Activated naive CD4-positive, alpha-beta T cell treated with anti-CD3 and anti-CD28 coated beads for 36 hours (primary cell): ENCODE results near the gene GHITM. TPM values are rescaled to one million over a fixed set of nuclear protein-coding genes. Genes with fewer than 3 reads are reported as not detected.
"Not testable (repeated sequence)": the region's sequence is repeated elsewhere in the genome, so short reads cannot be mapped to it uniquely, and the experiment has no call there.

Source experiments
- CTCF ChIA-PET: fragments of 350-600 bp; sonication (Branson Sonifier 250); formaldehyde crosslinking; loops from one replicate; lab custom pipeline; 2021; ENCODE audit warnings: antibody characterized with exemption; lab: Charles Lee
- DNase-seq: peaks from one replicate; pipeline ENCODE4 v3.0.0-alpha.2; 2020
- H3K27ac Mint-ChIP-seq: one replicate; pipeline ENCODE4 v1.8.0; 2021; ENCODE audit warnings: mild to moderate bottlenecking, mixed read lengths
- H3K27me3 Mint-ChIP-seq: one replicate; pipeline ENCODE4 v1.8.0; 2021; ENCODE audit warnings: low read depth, mixed read lengths
- H3K36me3 Mint-ChIP-seq: one replicate; pipeline ENCODE4 v1.8.0; 2021; ENCODE audit warnings: low read depth, mixed read lengths
- H3K4me1 Mint-ChIP-seq: one replicate; pipeline ENCODE4 v1.8.0; 2021; ENCODE audit warnings: low read depth, mixed read lengths
- H3K4me3 Mint-ChIP-seq: one replicate; pipeline ENCODE4 v1.8.0; 2021; ENCODE audit warnings: mild to moderate bottlenecking, moderate library complexity, mixed read lengths
- H3K9me3 Mint-ChIP-seq: one replicate; pipeline ENCODE4 v1.8.0; 2021; ENCODE audit warnings: mixed read lengths
- intact Hi-C: fragments of 100-400 bp; cut with micrococcal nuclease; formaldehyde crosslinking; loops from one replicate; pipeline ENCODE4 v1.15.1; 2023
- total RNA-seq, 2 experiments: library from RNA; stranded (reverse); gene quantifications; one replicate each; pipeline ENCODE4 v1.2.3, GENCODE V29; 2021

Gene GHITM
- total RNA-seq, result 100 to 1,000 TPM; 281 TPM

- no peaks in the 10 kb centered on the region for H3K27me3 Mint-ChIP-seq
- peak within 1 kb of the TSS; percentile 99 for H3K27ac Mint-ChIP-seq
- intact Hi-C loops, result loop anchor here (1.0 to 2.0 kb wide), 8 partner anchors 9 to 398 kb away; partner anchors contain the start of gene CDHR1
- H3K36me3 Mint-ChIP-seq, result peaks cover 22% of the 10 kb centered on the region
- H3K9me3 Mint-ChIP-seq, result no peaks in the 10 kb centered on the region
- peak within 1 kb of the TSS; percentile 95 for H3K4me3 Mint-ChIP-seq
- peak; percentile 100 for DNase-seq
- CTCF ChIA-PET, result interaction anchor here (1.0 to 4.2 kb wide), 6 partner anchors 9 to 118 kb away, joined by 3 to 28 read pairs (median 4); no protein-coding TSS in a partner anchor
- peaks cover 36% of the 10 kb centered on the region for H3K4me1 Mint-ChIP-seq
These were observed at the start of gene GHITM for GRCh38 chr10:84139126-84140035. Gene GHITM (plus strand): TSS chr10:84139509. CDS start chr10:84141501, 1,992 bp downstream.

DNA sequence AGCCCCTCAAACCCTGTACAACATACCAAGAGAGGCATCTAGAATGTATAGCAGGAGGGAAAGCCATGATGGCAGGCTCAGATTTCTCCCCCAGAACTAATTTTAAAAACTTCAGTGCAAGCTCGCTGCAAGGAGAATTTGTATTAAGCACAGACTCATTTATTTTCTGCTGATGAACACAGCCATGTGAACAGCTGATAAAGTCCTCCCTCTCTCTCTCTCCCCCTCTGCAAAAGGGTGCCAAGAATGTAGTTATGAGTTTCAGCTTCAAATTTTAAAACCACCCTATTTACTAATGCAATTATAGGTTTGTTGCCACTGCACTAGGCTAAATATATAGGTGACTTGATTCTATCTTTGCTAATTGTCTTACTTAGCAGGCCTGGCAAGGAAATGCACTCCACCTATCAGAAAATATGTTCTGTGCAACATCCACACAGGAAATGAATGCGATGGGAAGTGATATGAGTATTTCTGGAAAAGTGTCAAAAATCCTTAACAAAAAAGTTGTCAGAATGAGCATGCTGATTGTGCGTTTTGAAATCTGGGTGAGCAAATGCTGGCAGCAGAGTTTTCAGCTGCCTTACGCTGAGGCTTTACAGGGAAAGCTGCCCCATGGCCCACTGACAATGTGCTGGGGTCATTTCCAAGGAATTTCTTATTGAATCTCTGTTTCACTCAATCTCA is 43.4 kb upstream of the GHITM start:
- intact Hi-C loops, result loop anchor here (2.0 kb wide), 1 partner anchor 71 kb away; no protein-coding TSS in a partner anchor
- DNase-seq, result no peak
- CTCF ChIA-PET, result no interaction called here
- H3K27ac Mint-ChIP-seq, result no peak overlapping the region
- no peaks in the 10 kb centered on the region for H3K36me3 Mint-ChIP-seq
- no peak overlapping the region for H3K4me3 Mint-ChIP-seq
- no peaks in the 10 kb centered on the region for H3K9me3 Mint-ChIP-seq
- no peaks in the 10 kb centered on the region for H3K4me1 Mint-ChIP-seq
- peaks cover 4% of the 10 kb centered on the region for H3K27me3 Mint-ChIP-seq

GRCh38 chr10:84097787-84098353 is 41.4 kb upstream of the GHITM start:
- H3K27me3 Mint-ChIP-seq, result peaks cover under 1% of the 10 kb centered on the region
- CTCF ChIA-PET, result no interaction called here
- no peaks in the 10 kb centered on the region for H3K4me1 Mint-ChIP-seq
- intact Hi-C loops, result loop anchor here (2.0 kb wide), 1 partner anchor 73 kb away; no protein-coding TSS in a partner anchor
- H3K4me3 Mint-ChIP-seq, result no peak overlapping the region
- H3K27ac Mint-ChIP-seq, result no peak overlapping the region
- no peaks in the 10 kb centered on the region for H3K36me3 Mint-ChIP-seq
- DNase-seq, result no peak
- no peaks in the 10 kb centered on the region for H3K9me3 Mint-ChIP-seq

GRCh38 chr10:84098667-84099066 is 40.6 kb upstream of the GHITM start:
- no peaks in the 10 kb centered on the region for H3K9me3 Mint-ChIP-seq
- no peaks in the 10 kb centered on the region for H3K27me3 Mint-ChIP-seq
- H3K36me3 Mint-ChIP-seq, result no peaks in the 10 kb centered on the region
- H3K4me1 Mint-ChIP-seq, result no peaks in the 10 kb centered on the region
- H3K4me3 Mint-ChIP-seq, result no peak overlapping the region
- intact Hi-C loops, result no loop called here
- H3K27ac Mint-ChIP-seq, result no peak overlapping the region
- CTCF ChIA-PET, result no interaction called here
- DNase-seq, result no peak

DNA sequence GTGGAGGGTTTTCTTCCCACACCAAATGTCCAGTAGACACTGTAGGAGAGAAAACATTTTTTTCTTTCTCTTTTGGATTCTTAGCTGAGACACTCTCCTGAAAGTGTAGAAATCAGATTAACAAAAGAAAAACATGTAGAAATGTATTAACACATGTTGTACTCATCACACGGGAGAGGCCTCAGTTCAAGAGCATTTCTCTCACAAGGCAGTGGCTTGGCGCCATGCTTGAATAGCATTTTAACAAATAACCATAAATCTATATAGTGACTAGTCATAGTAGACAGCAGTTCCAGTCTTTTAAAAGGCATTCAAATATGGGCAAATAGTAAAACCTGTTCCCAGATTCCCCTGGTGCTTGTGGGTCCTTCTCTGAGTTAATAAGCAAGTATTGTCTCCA is 38.3 kb upstream of the GHITM start:
- no peaks in the 10 kb centered on the region for H3K36me3 Mint-ChIP-seq
- no peaks in the 10 kb centered on the region for H3K27me3 Mint-ChIP-seq
- H3K9me3 Mint-ChIP-seq, result no peaks in the 10 kb centered on the region

DNA sequence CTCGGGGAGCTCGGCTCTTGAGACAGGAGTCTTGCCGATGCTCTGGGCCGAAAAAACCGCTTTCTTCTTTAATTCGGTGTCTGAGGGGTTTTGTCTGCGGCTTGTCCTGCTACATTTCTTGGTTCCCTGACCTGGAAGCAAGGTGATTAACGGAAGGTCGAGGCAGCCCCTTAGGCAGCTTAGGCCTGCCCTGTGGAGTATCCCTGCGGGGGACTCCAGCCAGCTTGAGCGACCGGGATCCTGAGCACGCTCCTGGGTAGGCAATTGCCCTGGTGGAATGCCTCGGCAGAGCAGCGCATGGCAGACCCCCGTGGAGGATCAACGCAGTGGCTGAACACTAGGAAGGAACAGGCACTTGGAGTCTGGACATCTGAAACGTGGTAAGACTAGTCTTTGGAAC is 30.5 kb upstream of the GHITM start:
- no peak for DNase-seq
- CTCF ChIA-PET, result no interaction called here
- H3K36me3 Mint-ChIP-seq, result no peaks in the 10 kb centered on the region
- no peaks in the 10 kb centered on the region for H3K4me1 Mint-ChIP-seq
- H3K9me3 Mint-ChIP-seq, result no peaks in the 10 kb centered on the region
- H3K27ac Mint-ChIP-seq, result no peak overlapping the region
- H3K27me3 Mint-ChIP-seq, result no peaks in the 10 kb centered on the region
- no peak overlapping the region for H3K4me3 Mint-ChIP-seq
- intact Hi-C loops, result no loop called here

More for the DNA sequence above, 38.3 kb upstream of the GHITM start:
- Mint-ChIP-seq H3K27ac (no peak overlapping the region), H3K4me3 (no peak overlapping the region), H3K4me1 (no peaks in the 10 kb centered on the region)
- CTCF ChIA-PET, result interaction anchor here (0.6 kb wide), 1 partner anchor 156 kb away, joined by 3 read pairs; no protein-coding TSS in a partner anchor
- intact Hi-C loops, result no loop called here
- DNase-seq, result no peak

DNA sequence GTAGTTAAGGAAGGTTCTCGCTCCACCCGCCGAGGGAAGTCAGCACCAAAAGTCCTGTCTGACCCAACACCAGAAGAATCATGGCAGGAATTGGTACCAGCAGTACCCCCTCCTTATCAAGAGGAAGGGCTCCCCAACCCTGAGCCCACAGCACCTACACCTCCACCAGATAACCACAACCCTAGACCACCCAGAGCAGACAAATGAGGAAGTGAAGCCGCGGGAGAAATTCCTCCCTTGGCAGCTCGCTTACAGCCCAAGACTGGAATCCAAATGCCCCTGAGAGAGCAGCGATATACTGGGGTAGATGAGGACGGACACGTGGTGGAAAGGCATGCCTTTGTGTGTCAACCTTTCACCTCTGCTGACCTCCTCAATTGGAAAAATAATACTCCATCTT is 29.5 kb upstream of the GHITM start:
- H3K4me3 Mint-ChIP-seq, DNase-seq, H3K9me3 Mint-ChIP-seq, H3K27me3 Mint-ChIP-seq, intact Hi-C loops, H3K27ac Mint-ChIP-seq, CTCF ChIA-PET, H3K4me1 Mint-ChIP-seq, H3K36me3 Mint-ChIP-seq: not testable (repeated sequence)

- intact Hi-C loops, H3K27ac Mint-ChIP-seq, H3K9me3 Mint-ChIP-seq, H3K4me3 Mint-ChIP-seq, DNase-seq, H3K4me1 Mint-ChIP-seq, H3K36me3 Mint-ChIP-seq, H3K27me3 Mint-ChIP-seq: not testable (repeated sequence)
- CTCF ChIA-PET, result interaction anchor here (0.7 to 1.2 kb wide), 4 partner anchors 25 to 101 kb away, joined by 3 to 4 read pairs (median 3); no protein-coding TSS in a partner anchor
These were observed 25.8 kb upstream of the GHITM start for GRCh38 chr10:84113468-84113867.

DNA sequence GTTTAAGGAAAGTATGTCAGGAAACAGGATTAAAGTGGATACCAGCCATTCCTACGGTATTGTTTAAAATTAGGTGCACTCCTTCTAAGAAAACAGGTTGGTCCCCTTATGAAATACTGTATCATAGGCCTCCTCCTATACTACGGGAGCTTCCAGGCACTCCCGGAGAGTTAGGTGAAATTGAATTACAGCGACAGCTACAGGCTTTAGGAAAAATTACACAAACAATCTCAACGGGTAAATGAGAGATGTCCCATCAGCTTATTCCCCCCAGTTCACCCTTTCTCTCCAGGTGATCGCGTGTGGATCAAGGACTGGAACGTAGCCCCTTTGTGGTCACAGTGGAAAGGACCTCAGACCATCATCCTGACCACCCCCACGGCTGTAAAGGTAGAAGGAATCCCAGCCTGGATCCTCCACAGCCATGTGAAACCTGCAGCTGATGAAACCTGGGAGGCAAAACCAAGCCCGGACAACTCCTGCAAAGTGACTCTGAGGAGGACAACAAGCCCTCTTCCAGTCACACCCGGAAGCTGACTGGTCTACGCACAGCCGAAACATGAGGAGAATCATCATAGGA is 25.1 kb upstream of the GHITM start:
- CTCF ChIA-PET, result interaction anchor here (0.7 to 1.2 kb wide), 3 partner anchors 24 to 100 kb away, joined by 3 to 4 read pairs (median 3); no protein-coding TSS in a partner anchor
- Mint-ChIP-seq H3K27me3 (peaks cover 4% of the 10 kb centered on the region), H3K27ac (no peak overlapping the region), H3K4me1 (no peaks in the 10 kb centered on the region), H3K36me3 (no peaks in the 10 kb centered on the region), H3K4me3 (no peak overlapping the region), H3K9me3 (no peaks in the 10 kb centered on the region)
- DNase-seq, result no peak
- intact Hi-C loops, result no loop called here

DNA sequence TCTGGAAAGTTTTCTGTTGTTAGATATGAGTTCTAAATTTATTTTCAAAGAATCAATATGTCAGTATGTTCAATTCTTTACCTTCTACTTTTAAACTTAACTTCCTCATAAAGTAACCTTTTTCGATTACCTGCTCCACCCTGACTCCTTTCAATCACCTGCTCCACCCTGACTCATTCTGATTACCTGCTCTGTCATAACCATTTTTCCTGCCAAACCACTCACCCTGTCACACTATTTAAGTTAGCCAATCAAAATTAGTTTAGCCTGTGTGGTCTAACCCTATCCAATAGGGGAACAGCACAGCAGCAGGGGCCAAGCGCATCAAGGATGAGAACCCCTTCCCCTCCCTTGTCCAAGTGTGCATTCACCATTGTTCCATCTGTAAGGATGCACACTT is 22.1 kb upstream of the GHITM start:
- DNase-seq, intact Hi-C loops, CTCF ChIA-PET, H3K4me1 Mint-ChIP-seq, H3K36me3 Mint-ChIP-seq, H3K27ac Mint-ChIP-seq, H3K27me3 Mint-ChIP-seq, H3K4me3 Mint-ChIP-seq, H3K9me3 Mint-ChIP-seq: not testable (repeated sequence)

DNA sequence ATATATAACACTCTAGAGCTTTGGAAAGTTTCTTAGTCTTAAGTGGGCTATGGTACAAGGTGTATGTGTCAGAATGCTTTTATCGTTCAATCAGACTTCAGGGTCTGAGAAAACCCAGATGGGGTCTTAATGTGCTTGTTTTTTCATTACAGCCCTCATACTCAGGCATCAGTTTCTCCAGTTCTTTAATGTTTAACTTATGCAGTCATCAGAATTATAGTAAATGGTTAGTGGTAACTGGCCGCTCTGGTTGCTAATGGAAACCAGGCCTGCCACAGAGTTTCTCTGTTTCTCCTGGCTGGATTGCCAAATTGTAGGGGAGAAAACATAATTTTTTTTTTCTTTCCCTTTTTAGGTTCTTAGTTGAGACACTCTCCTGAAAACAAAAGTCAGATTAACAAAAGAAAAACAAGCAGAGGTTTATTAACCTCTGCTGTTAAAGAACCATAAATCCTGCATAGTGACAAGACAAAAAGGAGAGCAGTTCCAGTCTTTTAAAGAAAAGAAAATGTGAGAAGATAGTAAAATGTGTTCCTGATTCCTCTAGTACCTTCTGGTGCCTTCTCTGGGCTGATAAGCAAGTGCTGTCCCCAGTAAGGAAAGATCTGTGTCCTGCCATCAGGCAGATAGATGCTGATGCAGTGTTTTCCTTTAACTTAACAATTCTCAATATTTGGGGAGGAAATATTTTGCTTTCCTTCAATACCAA is 21.5 kb upstream of the GHITM start:
- no peaks in the 10 kb centered on the region for H3K4me1 Mint-ChIP-seq
- DNase-seq, result no peak
- no peaks in the 10 kb centered on the region for H3K36me3 Mint-ChIP-seq
- H3K9me3 Mint-ChIP-seq, result no peaks in the 10 kb centered on the region
- H3K27ac Mint-ChIP-seq, result no peak overlapping the region
- intact Hi-C loops, result no loop called here
- CTCF ChIA-PET, result no interaction called here
- H3K4me3 Mint-ChIP-seq, result no peak overlapping the region
- peaks cover 4% of the 10 kb centered on the region for H3K27me3 Mint-ChIP-seq
